ENCODE data around the gene SYTL4. TPM values are rescaled to one million over a fixed set of nuclear protein-coding genes. Genes with fewer than 3 reads are reported as not detected.

SYTL4 gene
- total and polyA plus RNA-seq, 2 of the 13 experiments (the other 11 are each of a cell fraction or from before 2014, with no cell fraction given): 0.41 to 0.73 TPM

DNA sequence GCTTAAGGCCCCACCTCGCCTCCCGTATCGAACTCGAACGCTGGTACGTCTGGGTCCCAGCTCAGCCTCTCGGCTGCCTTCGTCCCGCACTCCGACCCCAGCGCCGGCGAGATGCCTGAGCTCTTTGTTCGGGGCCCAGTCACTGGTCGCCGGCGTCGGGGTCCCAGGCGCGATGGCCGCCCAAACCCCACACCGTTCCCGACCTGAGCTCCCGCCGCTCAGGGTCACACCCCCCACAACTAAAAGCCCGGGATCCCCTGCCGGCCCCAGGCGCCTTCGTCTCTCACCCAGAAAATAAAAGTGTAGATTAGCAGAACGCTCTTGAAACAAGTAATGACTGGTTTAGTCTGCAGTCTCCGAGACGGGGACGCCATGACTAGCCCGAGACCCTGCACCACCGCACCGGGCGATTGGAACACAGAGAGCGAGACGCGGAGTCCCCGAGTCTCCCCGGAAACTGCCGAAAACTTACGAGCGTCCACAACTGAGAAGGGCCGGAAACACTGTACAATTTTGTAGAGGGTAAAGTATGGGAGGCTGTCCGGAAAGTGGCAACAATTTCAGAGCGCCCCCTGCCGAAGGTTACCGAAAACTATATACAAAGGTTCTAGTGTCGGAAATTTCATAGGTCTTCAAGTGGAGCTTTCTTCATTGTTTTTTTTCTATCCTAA is 95.5 kb downstream of the SYTL4 start, which contains the start of gene TSPAN6 (continued):
- TF ChIP-seq NR2C2 (CRISPR knock-in tag; IDR thresholded peaks at IDR 0.05; ENCODE audit: borderline replicate concordance) (peak; percentile 14; the same call in 1 of the 2 replicates), ZNF784 (CRISPR knock-in tag; IDR thresholded peaks at IDR 0.05; ENCODE audit: borderline replicate concordance) (no peak), RARG (CRISPR knock-in tag; IDR thresholded peaks at IDR 0.05; ENCODE audit: low read depth) (no peak), HNF1B (CRISPR knock-in tag; IDR thresholded peaks at IDR 0.05) (no peak), ZNF10 (CRISPR knock-in tag; IDR thresholded peaks at IDR 0.05; ENCODE audit: borderline replicate concordance, low read depth) (no peak)
- TF ChIP-seq, protein P1, sequence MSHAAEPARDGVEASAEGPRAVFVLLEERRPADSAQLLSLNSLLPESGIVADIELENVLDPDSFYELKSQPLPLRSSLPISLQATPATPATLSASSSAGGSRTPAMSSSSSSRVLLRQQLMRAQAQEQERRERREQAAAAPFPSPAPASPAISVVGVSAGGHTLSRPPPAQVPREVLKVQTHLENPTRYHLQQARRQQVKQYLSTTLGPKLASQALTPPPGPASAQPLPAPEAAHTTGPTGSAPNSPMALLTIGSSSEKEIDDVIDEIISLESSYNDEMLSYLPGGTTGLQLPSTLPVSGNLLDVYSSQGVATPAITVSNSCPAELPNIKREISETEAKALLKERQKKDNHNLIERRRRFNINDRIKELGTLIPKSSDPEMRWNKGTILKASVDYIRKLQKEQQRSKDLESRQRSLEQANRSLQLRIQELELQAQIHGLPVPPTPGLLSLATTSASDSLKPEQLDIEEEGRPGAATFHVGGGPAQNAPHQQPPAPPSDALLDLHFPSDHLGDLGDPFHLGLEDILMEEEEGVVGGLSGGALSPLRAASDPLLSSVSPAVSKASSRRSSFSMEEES (CRISPR knock-in tag; IDR thresholded peaks at IDR 0.05): no peak
- TF ChIP-seq, protein P2, sequence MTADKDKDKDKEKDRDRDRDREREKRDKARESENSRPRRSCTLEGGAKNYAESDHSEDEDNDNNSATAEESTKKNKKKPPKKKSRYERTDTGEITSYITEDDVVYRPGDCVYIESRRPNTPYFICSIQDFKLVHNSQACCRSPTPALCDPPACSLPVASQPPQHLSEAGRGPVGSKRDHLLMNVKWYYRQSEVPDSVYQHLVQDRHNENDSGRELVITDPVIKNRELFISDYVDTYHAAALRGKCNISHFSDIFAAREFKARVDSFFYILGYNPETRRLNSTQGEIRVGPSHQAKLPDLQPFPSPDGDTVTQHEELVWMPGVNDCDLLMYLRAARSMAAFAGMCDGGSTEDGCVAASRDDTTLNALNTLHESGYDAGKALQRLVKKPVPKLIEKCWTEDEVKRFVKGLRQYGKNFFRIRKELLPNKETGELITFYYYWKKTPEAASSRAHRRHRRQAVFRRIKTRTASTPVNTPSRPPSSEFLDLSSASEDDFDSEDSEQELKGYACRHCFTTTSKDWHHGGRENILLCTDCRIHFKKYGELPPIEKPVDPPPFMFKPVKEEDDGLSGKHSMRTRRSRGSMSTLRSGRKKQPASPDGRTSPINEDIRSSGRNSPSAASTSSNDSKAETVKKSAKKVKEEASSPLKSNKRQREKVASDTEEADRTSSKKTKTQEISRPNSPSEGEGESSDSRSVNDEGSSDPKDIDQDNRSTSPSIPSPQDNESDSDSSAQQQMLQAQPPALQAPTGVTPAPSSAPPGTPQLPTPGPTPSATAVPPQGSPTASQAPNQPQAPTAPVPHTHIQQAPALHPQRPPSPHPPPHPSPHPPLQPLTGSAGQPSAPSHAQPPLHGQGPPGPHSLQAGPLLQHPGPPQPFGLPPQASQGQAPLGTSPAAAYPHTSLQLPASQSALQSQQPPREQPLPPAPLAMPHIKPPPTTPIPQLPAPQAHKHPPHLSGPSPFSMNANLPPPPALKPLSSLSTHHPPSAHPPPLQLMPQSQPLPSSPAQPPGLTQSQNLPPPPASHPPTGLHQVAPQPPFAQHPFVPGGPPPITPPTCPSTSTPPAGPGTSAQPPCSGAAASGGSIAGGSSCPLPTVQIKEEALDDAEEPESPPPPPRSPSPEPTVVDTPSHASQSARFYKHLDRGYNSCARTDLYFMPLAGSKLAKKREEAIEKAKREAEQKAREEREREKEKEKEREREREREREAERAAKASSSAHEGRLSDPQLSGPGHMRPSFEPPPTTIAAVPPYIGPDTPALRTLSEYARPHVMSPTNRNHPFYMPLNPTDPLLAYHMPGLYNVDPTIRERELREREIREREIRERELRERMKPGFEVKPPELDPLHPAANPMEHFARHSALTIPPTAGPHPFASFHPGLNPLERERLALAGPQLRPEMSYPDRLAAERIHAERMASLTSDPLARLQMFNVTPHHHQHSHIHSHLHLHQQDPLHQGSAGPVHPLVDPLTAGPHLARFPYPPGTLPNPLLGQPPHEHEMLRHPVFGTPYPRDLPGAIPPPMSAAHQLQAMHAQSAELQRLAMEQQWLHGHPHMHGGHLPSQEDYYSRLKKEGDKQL (CRISPR knock-in tag; IDR thresholded peaks at IDR 0.05; ENCODE audit: low read depth): no peak
- TF ChIP-seq, protein P3, sequence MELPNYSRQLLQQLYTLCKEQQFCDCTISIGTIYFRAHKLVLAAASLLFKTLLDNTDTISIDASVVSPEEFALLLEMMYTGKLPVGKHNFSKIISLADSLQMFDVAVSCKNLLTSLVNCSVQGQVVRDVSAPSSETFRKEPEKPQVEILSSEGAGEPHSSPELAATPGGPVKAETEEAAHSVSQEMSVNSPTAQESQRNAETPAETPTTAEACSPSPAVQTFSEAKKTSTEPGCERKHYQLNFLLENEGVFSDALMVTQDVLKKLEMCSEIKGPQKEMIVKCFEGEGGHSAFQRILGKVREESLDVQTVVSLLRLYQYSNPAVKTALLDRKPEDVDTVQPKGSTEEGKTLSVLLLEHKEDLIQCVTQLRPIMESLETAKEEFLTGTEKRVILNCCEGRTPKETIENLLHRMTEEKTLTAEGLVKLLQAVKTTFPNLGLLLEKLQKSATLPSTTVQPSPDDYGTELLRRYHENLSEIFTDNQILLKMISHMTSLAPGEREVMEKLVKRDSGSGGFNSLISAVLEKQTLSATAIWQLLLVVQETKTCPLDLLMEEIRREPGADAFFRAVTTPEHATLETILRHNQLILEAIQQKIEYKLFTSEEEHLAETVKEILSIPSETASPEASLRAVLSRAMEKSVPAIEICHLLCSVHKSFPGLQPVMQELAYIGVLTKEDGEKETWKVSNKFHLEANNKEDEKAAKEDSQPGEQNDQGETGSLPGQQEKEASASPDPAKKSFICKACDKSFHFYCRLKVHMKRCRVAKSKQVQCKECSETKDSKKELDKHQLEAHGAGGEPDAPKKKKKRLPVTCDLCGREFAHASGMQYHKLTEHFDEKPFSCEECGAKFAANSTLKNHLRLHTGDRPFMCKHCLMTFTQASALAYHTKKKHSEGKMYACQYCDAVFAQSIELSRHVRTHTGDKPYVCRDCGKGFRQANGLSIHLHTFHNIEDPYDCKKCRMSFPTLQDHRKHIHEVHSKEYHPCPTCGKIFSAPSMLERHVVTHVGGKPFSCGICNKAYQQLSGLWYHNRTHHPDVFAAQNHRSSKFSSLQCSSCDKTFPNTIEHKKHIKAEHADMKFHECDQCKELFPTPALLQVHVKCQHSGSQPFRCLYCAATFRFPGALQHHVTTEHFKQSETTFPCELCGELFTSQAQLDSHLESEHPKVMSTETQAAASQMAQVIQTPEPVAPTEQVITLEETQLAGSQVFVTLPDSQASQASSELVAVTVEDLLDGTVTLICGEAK (IDR thresholded peaks at IDR 0.05): no peak
- TF ChIP-seq, protein P3 (CRISPR knock-in tag; IDR thresholded peaks at IDR 0.05): no peak

All from HepG2 (cell line).